ENCODE data around the gene PALM. TPM values are rescaled to one million over a fixed set of nuclear protein-coding genes. Genes with fewer than 3 reads are reported as not detected.

Gene PALM
- polyA plus RNA-seq, 1 donor (not counting 4 experiments of a cell fraction or from before 2014, with no cell fraction given), result not detected

DNA sequence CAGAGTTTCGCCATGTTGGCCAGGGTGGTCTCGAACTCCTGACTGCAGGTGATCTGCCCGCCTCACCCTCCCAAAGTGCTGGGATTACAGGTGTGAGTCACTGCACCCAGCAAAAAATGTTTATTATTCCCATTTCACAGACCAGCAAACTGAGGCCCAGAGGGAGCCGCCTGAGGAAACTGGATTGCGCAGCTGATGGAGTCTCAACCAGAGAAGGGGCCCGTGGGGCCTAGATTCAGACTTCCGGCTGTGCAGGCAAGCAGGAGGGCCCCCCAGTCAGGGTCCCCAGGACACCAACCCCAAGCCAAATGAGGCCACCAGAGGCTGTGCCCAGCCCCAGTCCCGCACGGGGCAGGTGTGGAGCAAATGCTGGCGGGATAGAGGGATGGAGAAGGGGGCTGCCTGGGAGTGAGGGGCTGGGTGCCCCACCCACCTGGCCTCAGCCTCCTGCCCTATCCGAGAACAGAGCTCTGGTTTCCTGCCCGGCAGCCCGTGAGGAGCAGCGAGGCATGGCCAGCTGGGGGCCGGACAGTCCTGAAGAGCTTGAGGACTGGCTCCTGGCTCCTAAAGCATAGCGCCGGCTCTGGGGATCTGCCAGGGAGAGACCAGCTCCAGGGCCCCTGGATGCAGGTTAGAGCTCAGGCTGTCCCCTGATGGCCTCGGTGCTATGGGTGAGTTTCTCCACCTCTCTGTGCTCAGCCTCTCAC is 64.1 kb downstream of the PALM start:
- no peak overlapping the region for H3K27ac ChIP-seq (ENCODE audit: control insufficient read depth, insufficient read depth, low read length)
- H3K36me3 ChIP-seq (ENCODE audit: control insufficient read depth in 2 of 2, extremely low read depth in 1 of 2, insufficient read depth in 2 of 2, low read length in 2 of 2), result no peaks in the 10 kb centered on the region
- no peaks in the 10 kb centered on the region for H3K9me3 ChIP-seq (ENCODE audit: control insufficient read depth, low read depth, low read length)
- H3K4me3 ChIP-seq (ENCODE audit: control insufficient read depth in 2 of 3, extremely low read depth in 1 of 3, insufficient read depth in 2 of 3, low read depth in 1 of 3, low read length in 3 of 3), result no peak overlapping the region
- no peak overlapping the region for H3K9ac ChIP-seq (ENCODE audit: control insufficient read depth, extremely low read depth, insufficient read depth, low read length)
- H3K4me2 ChIP-seq (ENCODE audit: control insufficient read depth, extremely low read depth, insufficient read depth, low read depth, low read length), result no peak overlapping the region
- H3K9me1 ChIP-seq (ENCODE audit: control insufficient read depth, extremely low read depth, insufficient read depth, low read length), result no peaks in the 10 kb centered on the region
- no peaks in the 10 kb centered on the region for H3K79me2 ChIP-seq (ENCODE audit: control insufficient read depth, insufficient read depth, low read length)
- FAIRE-seq, result no peak
- H4K20me1 ChIP-seq (ENCODE audit: control insufficient read depth, extremely low read depth, insufficient read depth, low read length), result no peaks in the 10 kb centered on the region
- H2AFZ ChIP-seq (ENCODE audit: control insufficient read depth, low read length), result no peak overlapping the region
- DNase-seq (ENCODE audit: low read depth, low spot score), result no peak
- no peaks in the 10 kb centered on the region for H3K4me1 ChIP-seq (ENCODE audit: control insufficient read depth, extremely low read depth, insufficient read depth, low read length)
- TF ChIP-seq, protein P1, sequence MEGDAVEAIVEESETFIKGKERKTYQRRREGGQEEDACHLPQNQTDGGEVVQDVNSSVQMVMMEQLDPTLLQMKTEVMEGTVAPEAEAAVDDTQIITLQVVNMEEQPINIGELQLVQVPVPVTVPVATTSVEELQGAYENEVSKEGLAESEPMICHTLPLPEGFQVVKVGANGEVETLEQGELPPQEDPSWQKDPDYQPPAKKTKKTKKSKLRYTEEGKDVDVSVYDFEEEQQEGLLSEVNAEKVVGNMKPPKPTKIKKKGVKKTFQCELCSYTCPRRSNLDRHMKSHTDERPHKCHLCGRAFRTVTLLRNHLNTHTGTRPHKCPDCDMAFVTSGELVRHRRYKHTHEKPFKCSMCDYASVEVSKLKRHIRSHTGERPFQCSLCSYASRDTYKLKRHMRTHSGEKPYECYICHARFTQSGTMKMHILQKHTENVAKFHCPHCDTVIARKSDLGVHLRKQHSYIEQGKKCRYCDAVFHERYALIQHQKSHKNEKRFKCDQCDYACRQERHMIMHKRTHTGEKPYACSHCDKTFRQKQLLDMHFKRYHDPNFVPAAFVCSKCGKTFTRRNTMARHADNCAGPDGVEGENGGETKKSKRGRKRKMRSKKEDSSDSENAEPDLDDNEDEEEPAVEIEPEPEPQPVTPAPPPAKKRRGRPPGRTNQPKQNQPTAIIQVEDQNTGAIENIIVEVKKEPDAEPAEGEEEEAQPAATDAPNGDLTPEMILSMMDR (optimal IDR thresholded peaks at IDR 0.05 in 1 of 3, IDR thresholded peaks at IDR 0.05 in 1 of 3, conservative IDR thresholded peaks at IDR 0.05 in 1 of 3; ENCODE audit: extremely low read depth in 1 of 3, insufficient read depth in 2 of 3, low read length in 3 of 3), result no peak
- no peak for TF ChIP-seq EZH2 (IDR thresholded peaks at IDR 0.05; ENCODE audit: low read length)
- no peaks in the 10 kb centered on the region for H3K27me3 ChIP-seq (ENCODE audit: control insufficient read depth, extremely low read depth, insufficient read depth, low read length)
- dilution Hi-C loops (cut with MboI; ENCODE audit: extremely low pct_ligation_motif_present, low sequenced_read_pairs), result no loop called here

DNA sequence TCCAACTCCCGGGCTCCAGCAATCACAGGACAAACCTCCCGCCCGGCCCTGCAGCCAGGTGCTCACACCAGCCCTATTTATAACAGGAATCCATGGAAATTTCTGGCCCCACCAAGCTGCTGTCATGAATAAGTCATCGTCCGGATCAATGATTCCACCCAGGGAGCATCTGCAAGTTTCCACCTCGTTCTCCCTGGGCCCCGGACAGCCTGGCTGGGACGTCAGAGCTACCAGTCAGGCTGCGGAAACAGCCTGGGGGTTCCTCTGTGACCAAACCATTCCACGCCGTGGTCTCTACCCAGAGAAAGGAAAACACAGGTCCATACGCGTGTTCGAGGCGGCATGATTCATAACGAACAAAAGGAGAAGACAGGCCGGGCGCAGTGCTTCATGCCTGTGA is 67.8 kb downstream of the PALM start:
- dilution Hi-C loops (cut with MboI; ENCODE audit: extremely low pct_ligation_motif_present, low sequenced_read_pairs), result no loop called here
- H3K9me1 ChIP-seq (ENCODE audit: control insufficient read depth, extremely low read depth, insufficient read depth, low read length), result no peaks in the 10 kb centered on the region
- no peak overlapping the region for H3K27ac ChIP-seq (ENCODE audit: control insufficient read depth, insufficient read depth, low read length)
- no peaks in the 10 kb centered on the region for H3K9me3 ChIP-seq (ENCODE audit: control insufficient read depth, low read depth, low read length)
- H3K9ac ChIP-seq (ENCODE audit: control insufficient read depth, extremely low read depth, insufficient read depth, low read length), result no peak overlapping the region
- no peak for FAIRE-seq
- DNase-seq (ENCODE audit: low read depth, low spot score), result no peak
- no peaks in the 10 kb centered on the region for H3K27me3 ChIP-seq (ENCODE audit: control insufficient read depth, extremely low read depth, insufficient read depth, low read length)
- H3K4me3 ChIP-seq (ENCODE audit: control insufficient read depth in 2 of 3, extremely low read depth in 1 of 3, insufficient read depth in 2 of 3, low read depth in 1 of 3, low read length in 3 of 3), result no peak overlapping the region
- peaks cover 7% of the 10 kb centered on the region for H3K4me1 ChIP-seq (ENCODE audit: control insufficient read depth, extremely low read depth, insufficient read depth, low read length)
- no peak overlapping the region for H2AFZ ChIP-seq (ENCODE audit: control insufficient read depth, low read length)
- TF ChIP-seq EZH2 (IDR thresholded peaks at IDR 0.05; ENCODE audit: low read length), result no peak
- TF ChIP-seq, protein P1 (optimal IDR thresholded peaks at IDR 0.05 in 1 of 3, IDR thresholded peaks at IDR 0.05 in 1 of 3, conservative IDR thresholded peaks at IDR 0.05 in 1 of 3; ENCODE audit: extremely low read depth in 1 of 3, insufficient read depth in 2 of 3, low read length in 3 of 3), result no peak
- no peak overlapping the region for H3K4me2 ChIP-seq (ENCODE audit: control insufficient read depth, extremely low read depth, insufficient read depth, low read depth, low read length)
- no peaks in the 10 kb centered on the region for H4K20me1 ChIP-seq (ENCODE audit: control insufficient read depth, extremely low read depth, insufficient read depth, low read length)
- H3K79me2 ChIP-seq (ENCODE audit: control insufficient read depth, insufficient read depth, low read length), result no peaks in the 10 kb centered on the region
- H3K36me3 ChIP-seq (ENCODE audit: control insufficient read depth in 2 of 2, extremely low read depth in 1 of 2, insufficient read depth in 2 of 2, low read length in 2 of 2), result no peaks in the 10 kb centered on the region
